GM19240 (cell line): Measurements from ENCODE around the gene PDXK.

Source experiments
- DNase-seq: peaks from one replicate; pipeline ENCODE4 v3.0.0; 2011; ENCODE audit warnings: low spot score; ENCODE audit not compliant: insufficient read length

The PDXK gene

GRCh38 chr21:43802713-43803313 is 83.9 kb downstream of the PDXK start:
- DNase-seq = no peak

GRCh38 chr21:43803558-43804300 is 84.8 kb downstream of the PDXK start:
- no peak for DNase-seq

GRCh38 chr21:43805275-43805800 is 86.4 kb downstream of the PDXK start:
- peak; percentile 98 for DNase-seq

- no peak for DNase-seq
These were observed 87.2 kb downstream of the PDXK start for GRCh38 chr21:43806017-43806710.

GRCh38 chr21:43808367-43808766 is 89.4 kb downstream of the PDXK start:
- no peak for DNase-seq

GRCh38 chr21:43808832-43809251 is 89.9 kb downstream of the PDXK start:
- no peak for DNase-seq

GRCh38 chr21:43809346-43809799 is 90.4 kb downstream of the PDXK start:
- DNase-seq = no peak

- DNase-seq = no peak
These were observed 91.0 kb downstream of the PDXK start for GRCh38 chr21:43809853-43810504.

GRCh38 chr21:43810505-43811261 is 91.8 kb downstream of the PDXK start:
- DNase-seq = peak; percentile 98

- no peak for DNase-seq
These were observed 92.6 kb downstream of the PDXK start for GRCh38 chr21:43811262-43812105.
